WTC11 (cell line): ENCODE results near the gene UROC1. TPM values are rescaled to one million over a fixed set of nuclear protein-coding genes. Genes with fewer than 3 reads are reported as not detected.

ENCODE experiments used
- ATAC-seq: fragments of 200-7000 bp; cut with Tn5 transposase; 2 replicates; pipeline ENCODE4 v1.10.0; 2021; ENCODE audit warnings: mild to moderate bottlenecking, moderate library complexity
- CTCF ChIA-PET: fragments of 300-600 bp; sonication (Branson Sonifier 250); formaldehyde crosslinking; loops from one replicate; lab custom pipeline; 2021; ENCODE audit warnings: antibody characterized with exemption; lab: Charles Lee
- POLR2A ChIA-PET: fragments of 350-600 bp; sonication (Branson Sonifier 250); formaldehyde crosslinking; loops from one replicate; lab custom pipeline; 2021; ENCODE audit warnings: antibody characterized with exemption; lab: Charles Lee
- DNase-seq: peaks from one replicate; pipeline ENCODE4 v3.0.0; 2021; ENCODE audit warnings: low spot score
- H3K27ac Mint-ChIP-seq: 2 replicates; pipeline ENCODE4 v1.8.0; 2021; ENCODE audit warnings: mixed read lengths
- H3K27me3 Mint-ChIP-seq: 2 replicates; pipeline ENCODE4 v1.8.0; 2021; ENCODE audit warnings: low read depth, mild to moderate bottlenecking, moderate library complexity, mixed read lengths
- H3K36me3 Mint-ChIP-seq: 2 replicates; pipeline ENCODE4 v1.8.0; 2021; ENCODE audit warnings: mixed read lengths
- H3K4me1 Mint-ChIP-seq: 2 replicates; pipeline ENCODE4 v1.8.0; 2022; ENCODE audit warnings: mixed read lengths
- H3K4me3 Mint-ChIP-seq: 2 replicates; pipeline ENCODE4 v1.8.0; 2021; ENCODE audit warnings: mild to moderate bottlenecking, moderate library complexity, mixed read lengths
- H3K9me3 Mint-ChIP-seq: 2 replicates; pipeline ENCODE4 v1.8.0; 2021; ENCODE audit warnings: mixed read lengths
- ATF6 ChIP-seq: sonication (generic); formaldehyde crosslinking; IDR thresholded peaks from 2 replicates; pipeline ENCODE4 v1.8.1; 2023; ENCODE audit warnings: mild to moderate bottlenecking, missing genetic modification reagents
- CREB1 ChIP-seq: sonication (generic); formaldehyde crosslinking; IDR thresholded peaks from 2 replicates; pipeline ENCODE4 v1.8.0; 2023; ENCODE audit warnings: mild to moderate bottlenecking, missing genetic modification reagents
- CREM ChIP-seq: sonication (generic); formaldehyde crosslinking; IDR thresholded peaks from 2 replicates; pipeline ENCODE4 v1.8.1; 2022; ENCODE audit warnings: mild to moderate bottlenecking, missing genetic modification reagents, moderate library complexity
- CTCF ChIP-seq: fragments of 200-600 bp; IDR thresholded peaks from 2 replicates; pipeline ENCODE4 v1.8.0; 2022; ENCODE audit warnings: antibody characterized with exemption
- ESRRA ChIP-seq: sonication (generic); formaldehyde crosslinking; IDR thresholded peaks from 2 replicates; pipeline ENCODE4 v1.8.1; 2022; ENCODE audit warnings: mild to moderate bottlenecking, missing genetic modification reagents, borderline replicate concordance
- FOXP4 ChIP-seq: sonication (generic); formaldehyde crosslinking; IDR thresholded peaks from 2 replicates; pipeline ENCODE4 v1.8.0; 2022; ENCODE audit warnings: mild to moderate bottlenecking, missing genetic modification reagents
- IRF1 ChIP-seq: sonication (generic); formaldehyde crosslinking; IDR thresholded peaks from 2 replicates; pipeline ENCODE4 v1.8.0; 2023; ENCODE audit warnings: missing genetic modification reagents
- RORB ChIP-seq: fragments of 250-450 bp; sonication (Bioruptor Pico); IDR thresholded peaks from 2 replicates; pipeline ENCODE4 v1.9.0; 2021; ENCODE audit warnings: mild to moderate bottlenecking
- TCF7 ChIP-seq: sonication (generic); formaldehyde crosslinking; IDR thresholded peaks from 2 replicates; pipeline ENCODE4 v1.8.0; 2022; ENCODE audit warnings: mild to moderate bottlenecking, low read depth, missing genetic modification reagents, moderate library complexity
- TP53 ChIP-seq: sonication (generic); formaldehyde crosslinking; IDR thresholded peaks from 2 replicates; pipeline ENCODE4 v1.8.1; 2023; ENCODE audit warnings: mild to moderate bottlenecking, missing genetic modification reagents
- ZBTB21 ChIP-seq: sonication (generic); formaldehyde crosslinking; IDR thresholded peaks from 2 replicates; pipeline ENCODE4 v1.8.1; 2023; ENCODE audit warnings: mild to moderate bottlenecking, missing genetic modification reagents, borderline replicate concordance
- ZNF121 ChIP-seq: sonication (generic); formaldehyde crosslinking; IDR thresholded peaks from 2 replicates; pipeline ENCODE4 v1.8.0; 2023; ENCODE audit warnings: missing genetic modification reagents
- total RNA-seq: library from RNA; stranded (reverse); gene quantifications from 3 replicates; pipeline ENCODE4 v1.2.3, GENCODE V29; 2021

The UROC1 gene
- total RNA-seq, 1 experiment from 2014 or later = not detected

GRCh38 chr3:126531051-126531330 is 13.4 kb upstream of the UROC1 start:
- ChIA-PET POLR2A (no interaction called here), CTCF (interaction anchor here (0.6 kb wide), 1 partner anchor 82 kb away, joined by 3 read pairs; no protein-coding TSS in a partner anchor)
- Mint-ChIP-seq H3K4me3 (no peak overlapping the region), H3K9me3 (no peaks in the 10 kb centered on the region), H3K27me3 (no peaks in the 10 kb centered on the region; the same call in 1 of the 2 replicates), H3K27ac (no peak overlapping the region), H3K36me3 (no peaks in the 10 kb centered on the region)
- ATAC-seq (no peak), DNase-seq (no peak)
- TF ChIP-seq TP53 (CRISPR knock-in tag) (no peak), TCF7 (CRISPR knock-in tag) (no peak), ATF6 (CRISPR knock-in tag) (no peak), RORB (CRISPR knock-in tag) (no peak), IRF1 (CRISPR knock-in tag) (no peak), ZBTB21 (CRISPR knock-in tag) (no peak), ZNF121 (CRISPR knock-in tag) (no peak), CREM (CRISPR knock-in tag) (no peak)
- TF ChIP-seq, all 79 proteins: peak for 0
- peaks cover 11% of the 10 kb centered on the region; the same call in 1 of the 2 replicates for H3K4me1 Mint-ChIP-seq

GRCh38 chr3:126530171-126531050 is 12.8 kb upstream of the UROC1 start:
- no peak overlapping the region for H3K27ac Mint-ChIP-seq
- DNase-seq (no peak), ATAC-seq (peak; percentile 63)
- ChIA-PET CTCF (interaction anchor here (1.4 kb wide), 1 partner anchor 42 kb away, joined by 3 read pairs; no protein-coding TSS in a partner anchor), POLR2A (no interaction called here)
- no peak; the same call in 1 of the 2 replicates for TF ChIP-seq CREB1 (CRISPR knock-in tag)
- peak; percentile 21; the same call in 1 of the 2 replicates for TF ChIP-seq CTCF
- peaks cover under 1% of the 10 kb centered on the region; the same call in 1 of the 2 replicates for H3K27me3 Mint-ChIP-seq
- H3K36me3 Mint-ChIP-seq = no peaks in the 10 kb centered on the region
- peaks cover 11% of the 10 kb centered on the region; the same call in 1 of the 2 replicates for H3K4me1 Mint-ChIP-seq
- no peaks in the 10 kb centered on the region for H3K9me3 Mint-ChIP-seq
- H3K4me3 Mint-ChIP-seq = no peak overlapping the region

- no peak overlapping the region for H3K4me3 Mint-ChIP-seq
- no peak overlapping the region for H3K27ac Mint-ChIP-seq
- H3K36me3 Mint-ChIP-seq = no peaks in the 10 kb centered on the region
- H3K27me3 Mint-ChIP-seq = peaks cover 8% of the 10 kb centered on the region; the same call in 1 of the 2 replicates
- no peaks in the 10 kb centered on the region for H3K9me3 Mint-ChIP-seq
- no peak for TF ChIP-seq FOXP4 (CRISPR knock-in tag)
- no peak for TF ChIP-seq ESRRA
- DNase-seq = no peak
- no peak for ATAC-seq
- ChIA-PET CTCF (interaction anchor here (1.4 kb wide), 1 partner anchor 41 kb away, joined by 3 read pairs; no protein-coding TSS in a partner anchor), POLR2A (no interaction called here)
- peaks cover 14% of the 10 kb centered on the region; the same call in 1 of the 2 replicates for H3K4me1 Mint-ChIP-seq
Measured at GRCh38 chr3:126529585-126530170, 12.1 kb upstream of the UROC1 start.
